SU-DHL-6 (cell line): ENCODE results near the gene UBR3.

ENCODE experiments used
- EZH2phosphoT487 ChIP-seq: fragments of 200-600 bp; sonication (generic), shearing (Covaris generic); conservative IDR thresholded peaks from 2 replicates; pipeline ENCODE4 v1.6.1; 2018; ENCODE audit warnings: mild to moderate bottlenecking, antibody characterized with exemption, low read length, moderate library complexity, mixed read lengths
- TF ChIP-seq, protein P1 (sequence below): fragments of 200-600 bp; sonication (generic); IDR thresholded peaks from one replicate; pipeline ENCODE4 v1.5.1; 2017; ENCODE audit warnings: antibody characterized with exemption, mild to moderate bottlenecking, low read length, moderate library complexity; ENCODE audit not compliant: insufficient read depth, poor library complexity, severe bottlenecking

DNA sequence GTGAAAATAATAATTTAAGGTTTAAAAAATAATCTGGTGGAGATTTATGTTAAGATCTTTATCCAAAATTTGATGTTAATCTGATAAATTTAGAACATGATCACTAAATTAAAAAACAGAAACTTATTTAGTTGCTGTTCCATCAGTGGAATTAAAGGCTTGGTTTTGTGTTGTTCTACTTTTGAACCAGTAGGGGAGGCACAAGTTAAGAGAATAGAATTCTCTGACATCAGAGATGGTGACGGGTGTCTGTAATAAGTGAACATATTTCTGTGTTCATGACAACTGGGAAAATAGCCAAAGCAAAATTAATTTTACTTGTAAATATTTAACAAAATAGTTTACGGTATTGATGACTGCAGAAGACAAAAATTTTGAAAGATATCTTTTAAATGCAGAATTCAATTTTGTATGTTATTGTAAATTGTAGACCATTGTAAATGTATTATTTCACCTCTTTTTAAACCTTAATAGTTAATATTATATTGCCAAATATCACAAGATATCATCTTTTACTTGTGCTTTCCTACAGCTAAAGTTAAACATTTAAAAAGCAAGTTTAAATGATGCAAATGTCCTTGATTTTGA, 106.0 kb downstream of the UBR3 start:
- TF ChIP-seq, protein P1, sequence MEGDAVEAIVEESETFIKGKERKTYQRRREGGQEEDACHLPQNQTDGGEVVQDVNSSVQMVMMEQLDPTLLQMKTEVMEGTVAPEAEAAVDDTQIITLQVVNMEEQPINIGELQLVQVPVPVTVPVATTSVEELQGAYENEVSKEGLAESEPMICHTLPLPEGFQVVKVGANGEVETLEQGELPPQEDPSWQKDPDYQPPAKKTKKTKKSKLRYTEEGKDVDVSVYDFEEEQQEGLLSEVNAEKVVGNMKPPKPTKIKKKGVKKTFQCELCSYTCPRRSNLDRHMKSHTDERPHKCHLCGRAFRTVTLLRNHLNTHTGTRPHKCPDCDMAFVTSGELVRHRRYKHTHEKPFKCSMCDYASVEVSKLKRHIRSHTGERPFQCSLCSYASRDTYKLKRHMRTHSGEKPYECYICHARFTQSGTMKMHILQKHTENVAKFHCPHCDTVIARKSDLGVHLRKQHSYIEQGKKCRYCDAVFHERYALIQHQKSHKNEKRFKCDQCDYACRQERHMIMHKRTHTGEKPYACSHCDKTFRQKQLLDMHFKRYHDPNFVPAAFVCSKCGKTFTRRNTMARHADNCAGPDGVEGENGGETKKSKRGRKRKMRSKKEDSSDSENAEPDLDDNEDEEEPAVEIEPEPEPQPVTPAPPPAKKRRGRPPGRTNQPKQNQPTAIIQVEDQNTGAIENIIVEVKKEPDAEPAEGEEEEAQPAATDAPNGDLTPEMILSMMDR: peak; percentile 23
- no peak for TF ChIP-seq EZH2phosphoT487
